ENCODE data around the gene SLC4A3. TPM values are rescaled to one million over a fixed set of nuclear protein-coding genes. Genes with fewer than 3 reads are reported as not detected.

The SLC4A3 gene
- total RNA-seq, 1 experiment from 2014 or later, result 11.4 TPM

- no peak for DNase-seq (ENCODE audit: low spot score)
Observed at GRCh38 chr2:219613461-219614070, 13.9 kb upstream of the SLC4A3 start.

DNA sequence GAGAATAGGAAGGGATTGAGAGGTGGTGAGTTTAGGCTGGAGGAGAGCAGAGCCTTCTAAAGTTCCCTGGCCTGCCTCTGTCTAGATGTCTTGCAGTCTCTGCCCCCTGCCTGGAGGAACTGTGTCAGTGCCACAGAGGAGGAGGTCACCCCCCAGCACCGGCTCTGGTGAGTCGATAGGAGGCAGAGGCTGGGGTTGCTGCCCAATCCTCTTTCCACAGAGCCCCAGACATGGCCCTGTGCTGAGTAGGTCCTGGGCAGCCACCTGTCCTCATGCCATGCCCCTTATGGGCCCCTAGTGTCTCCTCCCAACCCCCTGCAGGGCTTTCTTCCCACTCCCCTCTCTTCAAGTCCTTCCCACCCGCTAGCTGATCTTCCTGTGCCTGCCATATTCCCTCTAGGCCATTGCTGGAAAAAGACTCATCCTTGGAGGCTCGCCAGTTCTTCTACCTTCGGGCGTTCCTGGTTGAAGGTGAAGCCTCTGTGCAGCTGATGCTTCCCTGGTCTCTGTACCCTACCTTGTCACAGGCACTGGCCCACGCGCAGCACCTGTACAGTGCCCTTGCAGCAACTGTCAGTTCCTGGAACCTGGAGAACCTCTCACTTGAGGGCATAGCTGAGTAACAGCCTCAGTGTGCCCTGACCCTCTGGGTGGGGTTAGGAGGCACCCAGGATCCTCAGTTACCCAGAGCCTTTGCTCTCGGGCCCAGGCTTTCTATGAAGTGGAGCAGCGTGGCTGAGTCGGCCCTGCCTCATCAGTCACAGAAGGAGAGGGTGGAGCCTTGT is 13.2 kb upstream of the SLC4A3 start:
- no peak for DNase-seq (ENCODE audit: low spot score)

DNA sequence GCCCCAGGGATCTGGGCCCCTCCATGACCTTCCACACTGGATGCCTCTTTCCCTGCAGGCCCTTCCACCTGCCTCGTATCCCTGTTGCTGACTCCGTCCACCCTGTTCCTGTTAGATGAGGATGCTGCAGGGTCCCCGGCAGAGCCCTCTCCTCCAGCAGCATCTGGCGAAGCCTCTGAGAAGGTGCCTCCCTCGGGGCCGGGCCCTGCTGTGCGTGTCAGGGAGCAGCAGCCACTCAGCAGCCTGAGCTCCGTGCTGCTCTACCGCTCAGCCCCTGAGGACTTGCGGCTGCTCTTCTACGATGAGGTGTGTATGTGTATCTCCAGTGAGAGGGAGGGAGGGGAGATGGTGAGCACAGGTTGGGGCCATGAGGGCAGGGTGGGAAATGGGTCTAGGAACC is 12.4 kb upstream of the SLC4A3 start:
- DNase-seq (ENCODE audit: low spot score), result no peak

GRCh38 chr2:219615894-219616293 is 11.5 kb upstream of the SLC4A3 start:
- DNase-seq (ENCODE audit: low spot score), result no peak

DNA sequence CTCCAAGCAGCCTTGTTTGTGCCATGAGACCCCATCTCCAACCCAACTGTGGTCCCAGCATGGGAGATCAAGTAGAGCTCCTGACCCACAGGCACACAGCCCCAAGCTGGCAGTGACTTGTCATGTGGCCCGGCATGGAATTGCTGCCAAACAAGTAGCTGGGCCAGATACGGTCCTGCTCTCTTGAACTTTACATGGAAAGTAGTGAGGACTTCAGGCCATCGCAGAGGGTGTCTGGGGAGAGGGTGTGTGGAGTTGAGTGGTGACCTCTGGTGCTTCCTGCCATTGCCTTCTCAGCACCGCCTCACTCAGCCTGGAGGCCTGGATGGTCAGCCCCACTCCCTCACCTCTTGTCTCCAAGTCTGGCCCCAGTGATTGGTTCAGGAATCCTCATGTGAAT is 10.9 kb upstream of the SLC4A3 start:
- DNase-seq (ENCODE audit: low spot score), result no peak

GRCh38 chr2:219618733-219619122 is 8.7 kb upstream of the SLC4A3 start:
- no peak for DNase-seq (ENCODE audit: low spot score)

DNA sequence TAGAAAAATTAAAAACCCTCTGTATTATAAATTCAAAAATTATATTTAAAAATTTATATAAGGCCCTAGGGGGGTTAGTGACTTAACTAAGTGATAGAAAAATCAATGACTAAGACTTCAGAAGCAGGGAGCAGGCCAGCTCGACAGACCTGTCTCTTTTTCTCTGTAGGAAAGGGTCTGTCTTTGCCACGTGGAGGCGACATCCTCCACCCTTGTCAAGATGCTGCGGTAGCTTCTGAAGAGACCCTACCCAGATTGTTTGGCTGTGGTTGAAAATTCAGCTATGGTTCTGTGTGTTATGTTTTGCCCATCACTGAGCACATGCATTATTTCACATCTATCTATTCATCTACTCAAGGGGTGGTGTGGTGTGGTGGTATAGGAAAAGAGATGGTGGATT is 8.2 kb upstream of the SLC4A3 start:
- no peak for DNase-seq (ENCODE audit: low spot score)

DNA sequence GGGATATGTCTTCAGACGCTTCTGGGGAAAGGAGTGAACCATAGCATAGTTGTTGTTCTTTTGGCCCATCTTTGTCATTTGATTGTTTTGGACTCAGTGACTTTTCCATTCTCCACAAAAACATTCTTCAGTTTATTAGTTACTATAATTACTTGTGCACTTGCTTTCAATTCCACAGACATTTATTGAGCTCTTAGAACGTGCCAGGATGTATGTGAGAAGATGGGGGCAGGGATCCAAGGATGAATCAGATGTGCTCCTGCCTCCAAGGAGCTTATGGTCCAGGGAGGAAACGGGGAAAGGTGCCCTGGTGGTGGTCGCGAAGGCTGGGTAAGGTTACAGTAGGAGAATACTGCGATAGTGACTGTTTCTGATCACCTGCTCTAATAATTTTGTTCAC is 6.9 kb upstream of the SLC4A3 start:
- DNase-seq (ENCODE audit: low spot score), result no peak

- no peak for DNase-seq (ENCODE audit: low spot score)
Observed at GRCh38 chr2:219621935-219622334, 5.5 kb upstream of the SLC4A3 start.

GRCh38 chr2:219622472-219622871 is 5.0 kb upstream of the SLC4A3 start:
- DNase-seq (ENCODE audit: low spot score), result no peak

DNA sequence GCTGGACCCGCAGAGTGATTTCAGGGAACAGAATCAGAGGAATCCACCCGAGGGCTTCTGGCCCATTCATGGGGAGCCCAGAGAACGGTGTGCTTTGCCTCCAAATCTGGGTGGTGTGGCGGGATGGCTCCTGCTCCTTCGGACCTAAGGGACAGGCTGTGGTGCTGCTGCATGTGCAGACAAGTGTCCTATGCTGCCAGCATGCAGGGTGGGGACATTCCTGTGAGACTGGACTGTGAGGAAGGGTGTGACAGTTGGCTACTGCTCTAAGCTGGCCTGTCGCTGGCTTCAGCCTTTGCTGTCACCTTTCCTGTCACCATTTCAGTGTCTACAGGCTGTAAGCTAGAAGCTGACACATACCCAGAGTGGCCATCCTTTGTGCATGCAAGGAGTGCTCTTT is 2.9 kb upstream of the SLC4A3 start:
- no peak for DNase-seq (ENCODE audit: low spot score)

GRCh38 chr2:219625179-219625578 is 2.3 kb upstream of the SLC4A3 start:
- DNase-seq (ENCODE audit: low spot score), result no peak

GRCh38 chr2:219626540-219626939 is 890 bp upstream of the SLC4A3 start:
- DNase-seq (ENCODE audit: low spot score), result no peak

DNA sequence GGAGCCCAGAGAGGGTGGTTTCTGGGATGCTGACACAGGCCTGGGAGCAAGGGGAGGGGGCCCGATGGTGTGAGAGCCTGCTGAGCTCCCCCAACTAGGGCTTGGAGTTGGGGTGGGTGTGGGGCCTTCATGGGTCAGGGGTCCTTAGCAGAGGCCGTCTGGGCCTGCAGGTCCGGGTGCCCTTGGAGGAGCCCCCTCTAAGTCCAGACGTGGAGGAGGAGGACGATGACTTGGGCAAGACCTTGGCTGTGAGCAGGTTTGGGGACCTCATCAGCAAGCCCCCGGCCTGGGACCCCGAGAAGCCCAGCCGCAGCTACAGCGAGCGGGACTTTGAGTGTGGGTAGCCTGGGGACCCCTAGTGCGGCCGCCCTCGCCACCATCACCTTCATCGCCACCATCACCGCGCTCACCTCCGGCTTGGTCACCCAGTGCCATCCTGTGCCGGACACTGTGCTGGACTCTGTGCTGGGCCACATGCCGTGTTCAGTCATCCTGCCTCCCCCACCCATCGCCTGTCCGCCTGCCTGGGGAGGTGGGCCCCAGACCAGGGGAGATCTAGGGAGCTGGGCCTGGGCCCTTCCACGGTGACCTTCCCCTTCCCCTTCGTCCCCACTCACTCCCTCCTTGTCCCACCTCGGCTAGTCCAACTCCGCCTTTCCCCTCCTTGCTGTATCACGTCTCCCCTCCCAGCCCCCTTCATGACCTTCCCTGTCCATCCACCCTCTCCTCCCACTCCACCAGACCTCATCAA is 980 bp downstream of the SLC4A3 start:
- no peak for DNase-seq (ENCODE audit: low spot score)

DNA sequence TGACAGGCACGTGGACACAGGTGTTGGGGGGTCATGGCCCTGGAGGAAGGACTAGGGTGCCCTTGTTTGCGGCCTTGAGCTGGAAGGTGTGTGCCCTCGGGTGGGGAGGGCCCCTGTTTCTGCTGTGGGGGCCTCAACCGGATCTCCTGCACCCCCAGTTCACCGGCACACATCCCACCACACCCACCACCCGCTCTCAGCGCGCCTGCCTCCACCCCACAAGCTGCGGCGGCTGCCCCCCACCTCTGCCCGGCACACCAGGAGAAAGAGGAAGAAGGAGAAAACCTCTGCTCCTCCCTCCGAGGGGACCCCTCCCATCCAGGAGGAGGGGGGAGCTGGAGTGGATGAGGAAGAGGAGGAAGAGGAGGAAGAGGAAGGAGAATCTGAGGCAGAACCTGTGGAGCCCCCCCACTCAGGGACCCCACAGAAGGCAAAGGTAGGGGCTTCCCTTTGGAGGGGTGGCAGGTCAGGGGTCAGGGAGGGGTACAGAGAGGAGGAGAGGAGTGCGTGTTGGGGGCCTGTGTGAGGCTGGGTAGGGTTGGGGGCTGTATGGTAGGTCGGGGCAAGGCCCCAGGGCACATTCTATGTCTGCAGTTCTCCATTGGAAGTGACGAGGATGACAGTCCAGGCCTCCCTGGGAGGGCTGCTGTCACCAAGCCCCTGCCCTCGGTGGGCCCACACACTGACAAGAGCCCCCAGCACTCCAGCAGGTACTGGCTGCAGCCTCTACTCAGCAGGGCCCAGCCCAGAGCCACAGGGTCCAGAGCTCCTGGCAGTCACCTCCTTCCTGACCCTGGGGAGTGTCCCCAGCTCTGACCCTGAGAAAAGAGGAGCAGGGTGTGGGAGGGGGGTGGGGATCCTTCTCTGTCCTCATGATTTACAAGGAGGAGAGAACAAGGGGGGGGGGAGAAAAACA is 1.8 kb downstream of the SLC4A3 start:
- no peak for DNase-seq (ENCODE audit: low spot score)

DNA sequence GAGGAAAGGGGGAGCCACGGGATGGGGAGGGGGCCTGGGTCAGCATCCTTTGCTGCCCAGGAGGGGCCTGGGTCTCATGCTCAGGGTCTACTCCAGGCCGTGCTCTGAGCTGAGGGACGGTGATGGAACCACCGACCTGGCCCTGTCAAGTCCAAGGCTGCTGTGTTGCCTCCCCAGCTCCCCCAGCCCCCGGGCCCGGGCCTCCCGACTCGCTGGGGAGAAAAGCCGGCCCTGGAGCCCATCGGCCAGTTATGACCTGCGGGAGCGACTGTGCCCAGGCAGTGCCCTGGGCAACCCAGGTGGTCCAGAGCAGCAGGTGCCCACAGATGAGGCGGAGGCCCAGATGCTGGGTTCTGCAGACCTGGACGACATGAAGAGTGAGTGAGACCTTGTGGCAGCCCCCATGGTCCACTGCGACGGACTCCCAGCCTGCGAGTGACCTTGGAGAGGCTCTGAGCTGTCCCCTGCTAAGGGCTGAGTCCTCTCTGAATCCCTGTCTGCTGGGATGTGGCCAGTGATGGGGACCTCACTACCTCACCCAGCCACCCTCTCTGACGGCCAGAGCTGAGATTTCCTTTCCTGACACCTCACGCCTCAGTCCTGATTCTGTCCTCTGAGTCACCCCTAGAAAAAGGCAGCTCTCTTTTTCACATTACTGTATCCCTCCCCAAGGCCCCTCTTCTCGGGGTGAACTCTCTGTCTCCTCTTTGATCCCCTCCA is 2.7 kb downstream of the SLC4A3 start:
- DNase-seq (ENCODE audit: low spot score), result no peak

- DNase-seq (ENCODE audit: low spot score), result no peak
Observed at GRCh38 chr2:219630770-219631405, 3.5 kb downstream of the SLC4A3 start.

GRCh38 chr2:219631406-219631891 is 4.0 kb downstream of the SLC4A3 start:
- DNase-seq (ENCODE audit: low spot score), result no peak

DNA sequence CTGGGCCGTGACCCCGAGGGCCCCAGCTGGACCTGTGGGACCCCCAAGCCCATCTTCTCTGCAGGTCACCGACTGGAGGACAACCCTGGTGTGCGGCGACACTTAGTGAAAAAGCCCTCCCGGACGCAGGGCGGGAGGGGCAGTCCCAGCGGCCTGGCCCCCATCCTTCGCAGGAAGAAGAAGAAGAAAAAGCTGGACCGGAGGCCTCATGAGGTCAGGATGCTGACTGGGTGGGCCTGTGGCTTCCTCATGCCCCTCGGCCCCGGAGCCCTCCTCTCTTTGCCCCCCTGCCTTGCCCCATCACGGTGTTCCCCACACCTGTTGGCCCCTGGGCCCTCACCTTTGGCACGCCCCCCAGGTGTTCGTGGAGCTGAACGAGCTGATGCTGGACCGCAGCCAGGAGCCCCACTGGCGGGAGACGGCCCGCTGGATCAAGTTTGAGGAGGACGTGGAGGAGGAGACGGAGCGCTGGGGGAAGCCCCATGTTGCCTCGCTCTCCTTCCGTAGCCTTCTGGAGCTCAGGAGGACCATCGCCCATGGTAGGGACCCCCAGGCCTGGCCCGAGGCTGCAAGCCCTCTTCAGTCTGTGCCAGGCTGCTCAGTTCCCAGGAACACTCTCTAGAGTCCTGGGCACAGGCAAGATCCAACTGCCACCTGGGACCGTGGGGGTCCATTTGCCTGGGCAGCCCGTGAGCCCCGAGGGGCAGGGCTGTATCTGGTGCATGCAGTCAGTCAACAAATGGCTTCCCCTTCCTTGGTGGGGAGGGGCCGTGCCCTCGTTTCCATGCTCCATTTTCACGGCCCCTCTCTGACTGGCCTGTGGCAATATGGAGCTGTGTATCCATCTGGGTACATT is 4.7 kb downstream of the SLC4A3 start:
- DNase-seq (ENCODE audit: low spot score), result no peak

DNA sequence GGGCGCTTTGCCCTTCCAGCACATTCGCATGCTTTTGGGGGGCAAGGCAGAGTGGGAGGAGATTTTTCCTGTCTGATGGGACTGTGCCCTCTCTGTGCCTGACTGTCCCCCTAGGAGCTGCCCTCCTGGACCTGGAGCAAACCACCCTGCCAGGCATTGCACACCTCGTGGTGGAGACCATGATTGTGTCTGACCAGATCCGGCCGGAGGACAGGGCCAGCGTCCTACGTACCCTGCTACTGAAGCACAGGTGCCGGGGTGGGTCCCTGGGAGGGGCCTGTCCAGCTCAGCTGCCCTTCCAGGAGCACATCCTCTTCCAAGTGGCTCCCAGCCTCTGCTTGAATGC is 5.3 kb downstream of the SLC4A3 start:
- DNase-seq (ENCODE audit: low spot score), result no peak

All from A172 (cell line).